ENCODE data around the gene EPDR1. TPM values are rescaled to one million over a fixed set of nuclear protein-coding genes. Genes with fewer than 3 reads are reported as not detected.

EPDR1 gene
- total and polyA plus RNA-seq, 2 of the 4 experiments (the other 2 are of a cell fraction) = under 0.01 to 0.09 TPM

DNA sequence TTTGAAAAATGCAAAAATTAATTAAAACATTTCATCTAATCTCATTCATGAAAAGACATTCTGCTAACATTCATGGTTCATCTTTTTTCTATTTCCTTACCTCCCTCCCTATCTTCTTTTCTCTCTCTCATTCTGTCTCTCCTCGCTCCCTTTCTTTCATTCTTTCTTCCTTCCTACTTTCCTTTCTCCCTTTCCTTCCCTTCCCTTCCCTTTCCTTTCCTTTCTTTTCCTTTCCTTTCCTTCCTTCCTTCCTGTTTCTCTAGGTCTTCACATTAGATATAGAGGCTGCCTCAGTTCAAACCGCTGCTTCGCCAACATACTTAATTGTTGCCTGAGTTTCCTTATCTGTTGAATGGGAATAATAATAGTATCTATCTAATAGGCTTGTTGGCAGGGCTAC is 25.8 kb upstream of the EPDR1 start:
- no peak overlapping the region for H3K4me3 ChIP-seq (ENCODE audit: insufficient read depth, low read depth, low read length)
- peaks cover 2% of the 10 kb centered on the region; the same call in 1 of the 2 replicates for H3K9me3 ChIP-seq (ENCODE audit: control insufficient read depth, insufficient read depth, low read length)
- H2AK5ac ChIP-seq (ENCODE audit: low read depth, low read length) = no peak overlapping the region
- H3K56ac ChIP-seq (ENCODE audit: extremely low read depth, insufficient read depth, low read length) = no peak overlapping the region
- WGBS, 2 experiments (ENCODE audit: extremely low coverage in 2 of 2, insufficient read length in 1 of 2) = no CpG with 5 or more reads among the region's 3 CpGs
- in situ Hi-C loops (cut with MboI; ENCODE audit: low sequenced_read_pairs) = no loop called here
- no peak overlapping the region for H3K23ac ChIP-seq (ENCODE audit: low read depth, low read length)
- no peaks in the 10 kb centered on the region for H3K36me3 ChIP-seq (ENCODE audit: control insufficient read depth, insufficient read depth, low read length)
- no peak overlapping the region for H2AFZ ChIP-seq (replicated peaks; ENCODE audit: low read length, poor library complexity)
- no peaks in the 10 kb centered on the region for H3K9me1 ChIP-seq (ENCODE audit: insufficient read depth, low read length)
- no peaks in the 10 kb centered on the region for H3K27me3 ChIP-seq (ENCODE audit: control insufficient read depth, insufficient read depth, low read length)
- H2BK120ac ChIP-seq (ENCODE audit: low read depth, low read length) = no peak overlapping the region
- no peak overlapping the region for H4K91ac ChIP-seq (ENCODE audit: insufficient read depth, low read depth, low read length)
- no peak overlapping the region for H3K9ac ChIP-seq (ENCODE audit: low read depth, low read length)
- no peak for ATAC-seq (ENCODE audit: low read depth)
- no peak overlapping the region for H3K18ac ChIP-seq (ENCODE audit: low read depth, low read length)
- no peak overlapping the region for H2BK20ac ChIP-seq (ENCODE audit: low read depth, low read length)
- no peak overlapping the region for H2BK15ac ChIP-seq (ENCODE audit: low read depth, low read length)
- no peaks in the 10 kb centered on the region for H3K79me1 ChIP-seq (ENCODE audit: low read depth in 1 of 2, low read length in 2 of 2)
- H4K5ac ChIP-seq (ENCODE audit: low read depth, low read length) = no peak overlapping the region
- DNase-seq = no peak
- CTCF ChIA-PET = no interaction called here
- POLR2A ChIA-PET (ENCODE audit: unreplicated experiment) = no interaction called here
- intact Hi-C loops (cut with micrococcal nuclease) = no loop called here
- H4K8ac ChIP-seq (ENCODE audit: low read depth in 2 of 2, low read length in 2 of 2) = no peak overlapping the region
- H2AK9ac ChIP-seq (replicated peaks; ENCODE audit: low read depth, low read length, poor library complexity) = no peak overlapping the region
- H3K4ac ChIP-seq (ENCODE audit: low read depth, low read length) = no peak overlapping the region
- dilution Hi-C loops (cut with HindIII; ENCODE audit: low sequenced_read_pairs, unreplicated experiment) = no loop called here
- H3K4me2 ChIP-seq (ENCODE audit: low read depth, low read length) = no peak overlapping the region
- no peak overlapping the region for H3K27ac ChIP-seq (ENCODE audit: insufficient read depth, low read length)
- H4K20me1 ChIP-seq (ENCODE audit: insufficient read depth, low read length) = no peaks in the 10 kb centered on the region
- TF ChIP-seq FOS (IDR thresholded peaks at IDR 0.05; ENCODE audit: low read depth, low read length) (no peak), MAFK (IDR thresholded peaks at IDR 0.05; ENCODE audit: low read depth, low read length) (no peak), RAD21 (IDR thresholded peaks at IDR 0.05; ENCODE audit: low read length) (no peak), BHLHE40 (IDR thresholded peaks at IDR 0.05; ENCODE audit: low read depth, low read length) (no peak), SMC3 (IDR thresholded peaks at IDR 0.05; ENCODE audit: low read depth, low read length) (no peak), MXI1 (IDR thresholded peaks at IDR 0.05; ENCODE audit: borderline replicate concordance, low read depth, low read length) (no peak), RFX5 (IDR thresholded peaks at IDR 0.05; ENCODE audit: low read depth, low read length) (no peak), CHD1 (IDR thresholded peaks at IDR 0.05; ENCODE audit: low read depth, low read length) (no peak), NFE2L2 (IDR thresholded peaks at IDR 0.05; ENCODE audit: low read depth, low read length) (no peak), POLR2A (IDR thresholded peaks at IDR 0.05; ENCODE audit: low read depth, low read length) (no peak), RCOR1 (IDR thresholded peaks at IDR 0.05; ENCODE audit: insufficient replicate concordance, low read length) (no peak), CEBPB (IDR thresholded peaks at IDR 0.05; ENCODE audit: low read depth, low read length) (no peak), MAZ (IDR thresholded peaks at IDR 0.05; ENCODE audit: borderline replicate concordance, low read depth, low read length) (no peak)
- TF ChIP-seq, protein P1, sequence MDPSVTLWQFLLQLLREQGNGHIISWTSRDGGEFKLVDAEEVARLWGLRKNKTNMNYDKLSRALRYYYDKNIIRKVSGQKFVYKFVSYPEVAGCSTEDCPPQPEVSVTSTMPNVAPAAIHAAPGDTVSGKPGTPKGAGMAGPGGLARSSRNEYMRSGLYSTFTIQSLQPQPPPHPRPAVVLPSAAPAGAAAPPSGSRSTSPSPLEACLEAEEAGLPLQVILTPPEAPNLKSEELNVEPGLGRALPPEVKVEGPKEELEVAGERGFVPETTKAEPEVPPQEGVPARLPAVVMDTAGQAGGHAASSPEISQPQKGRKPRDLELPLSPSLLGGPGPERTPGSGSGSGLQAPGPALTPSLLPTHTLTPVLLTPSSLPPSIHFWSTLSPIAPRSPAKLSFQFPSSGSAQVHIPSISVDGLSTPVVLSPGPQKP (IDR thresholded peaks at IDR 0.05; ENCODE audit: borderline replicate concordance, low read depth, low read length) = no peak
- TF ChIP-seq, protein P2, sequence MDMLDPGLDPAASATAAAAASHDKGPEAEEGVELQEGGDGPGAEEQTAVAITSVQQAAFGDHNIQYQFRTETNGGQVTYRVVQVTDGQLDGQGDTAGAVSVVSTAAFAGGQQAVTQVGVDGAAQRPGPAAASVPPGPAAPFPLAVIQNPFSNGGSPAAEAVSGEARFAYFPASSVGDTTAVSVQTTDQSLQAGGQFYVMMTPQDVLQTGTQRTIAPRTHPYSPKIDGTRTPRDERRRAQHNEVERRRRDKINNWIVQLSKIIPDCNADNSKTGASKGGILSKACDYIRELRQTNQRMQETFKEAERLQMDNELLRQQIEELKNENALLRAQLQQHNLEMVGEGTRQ (IDR thresholded peaks at IDR 0.05; ENCODE audit: low read depth, low read length) = no peak
- no TSS peak for BruUV-seq (replicated peaks)
- H3K14ac ChIP-seq (replicated peaks; ENCODE audit: low read depth, low read length) = no peak overlapping the region
- H3K4me1 ChIP-seq (ENCODE audit: control insufficient read depth, insufficient read depth, low read length) = no peaks in the 10 kb centered on the region
- no peak overlapping the region for H2BK5ac ChIP-seq (ENCODE audit: low read depth, low read length, poor library complexity, severe bottlenecking)
